Testis (tissue), 3 donors: Measurements from ENCODE around the gene UBL4A. TPM values are rescaled to one million over a fixed set of nuclear protein-coding genes. Genes with fewer than 3 reads are reported as not detected.

Experiments
- DNase-seq: peaks from one replicate; pipeline ENCODE4 v3.0.0-alpha.2; 2019
- H3K27ac ChIP-seq, 2 donors: fragments of 200-600 bp; sonication (generic); one replicate each; pipeline ENCODE4 v1.5.1; 2019
- H3K27me3 ChIP-seq: fragments of 200-600 bp; sonication (generic); one replicate; pipeline ENCODE4 v1.5.1; 2019
- H3K36me3 ChIP-seq: fragments of 200-600 bp; sonication (generic); one replicate; pipeline ENCODE4 v1.5.1; 2017; ENCODE audit warnings: low read depth; ENCODE audit errors: missing control alignments
- H3K4me1 ChIP-seq: fragments of 200-600 bp; sonication (generic); one replicate; pipeline ENCODE4 v1.5.1; 2019
- H3K4me3 ChIP-seq, 2 donors: fragments of 200-600 bp; sonication (generic); one replicate each; pipeline ENCODE4 v1.5.1; 2017 to 2019
- H3K9me3 ChIP-seq: fragments of 200-600 bp; sonication (generic); one replicate; pipeline ENCODE4 v1.5.1; 2017
- CTCF ChIP-seq, 3 experiments: fragments of 450-650 bp in 2 of 3; fragments of 200-600 bp in 1 of 3; sonication (generic) in 1 of 3; IDR thresholded peaks; one replicate each; pipeline ENCODE4 v1.5.1; 2016 to 2019; ENCODE audit warnings: antibody characterized with exemption in 3 of 3, mild to moderate bottlenecking in 2 of 3, moderate library complexity in 1 of 3
- POLR2A ChIP-seq: fragments of 450-650 bp; IDR thresholded peaks from one replicate; pipeline ENCODE4 v1.6.1; 2017; ENCODE audit warnings: antibody characterized with exemption, mild to moderate bottlenecking, moderate library complexity
- WGBS, 2 donors: methylation state at CpG; one replicate each; pipeline ENCODE4 v1.1.5; 2018; 5-methylcytosine and 5-hydroxymethylcytosine counted together
- intact Hi-C: fragments of 100-400 bp; cut with DNase I; formaldehyde crosslinking; loops from one replicate; pipeline ENCODE4 v1.15.1; 2023; ENCODE audit warnings: low total_unique reads
- polyA plus RNA-seq: library from polyadenylated mRNA; stranded (reverse); fragments of 350-450 nt; fragmentation: Illumina TruSeq; extraction: RNeasy Lipid Tissue Mini Kit (QIAGEN cat#74804); gene quantifications from one replicate; pipeline ENCODE4 v1.2.3, GENCODE V29; 2014; ENCODE audit warnings: low read depth, low replicate concordance; ENCODE audit not compliant: insufficient read depth
- total RNA-seq, 2 donors: library from RNA; depleted of rRNA; stranded (reverse); fragments of >200 nt; gene quantifications; one replicate each; pipeline ENCODE4 v1.2.3, GENCODE V29; 2016

UBL4A gene
- total and polyA plus RNA-seq, 3 donors from 2014 or later: 13.3 to 18.9 (median 16.8) TPM

DNA sequence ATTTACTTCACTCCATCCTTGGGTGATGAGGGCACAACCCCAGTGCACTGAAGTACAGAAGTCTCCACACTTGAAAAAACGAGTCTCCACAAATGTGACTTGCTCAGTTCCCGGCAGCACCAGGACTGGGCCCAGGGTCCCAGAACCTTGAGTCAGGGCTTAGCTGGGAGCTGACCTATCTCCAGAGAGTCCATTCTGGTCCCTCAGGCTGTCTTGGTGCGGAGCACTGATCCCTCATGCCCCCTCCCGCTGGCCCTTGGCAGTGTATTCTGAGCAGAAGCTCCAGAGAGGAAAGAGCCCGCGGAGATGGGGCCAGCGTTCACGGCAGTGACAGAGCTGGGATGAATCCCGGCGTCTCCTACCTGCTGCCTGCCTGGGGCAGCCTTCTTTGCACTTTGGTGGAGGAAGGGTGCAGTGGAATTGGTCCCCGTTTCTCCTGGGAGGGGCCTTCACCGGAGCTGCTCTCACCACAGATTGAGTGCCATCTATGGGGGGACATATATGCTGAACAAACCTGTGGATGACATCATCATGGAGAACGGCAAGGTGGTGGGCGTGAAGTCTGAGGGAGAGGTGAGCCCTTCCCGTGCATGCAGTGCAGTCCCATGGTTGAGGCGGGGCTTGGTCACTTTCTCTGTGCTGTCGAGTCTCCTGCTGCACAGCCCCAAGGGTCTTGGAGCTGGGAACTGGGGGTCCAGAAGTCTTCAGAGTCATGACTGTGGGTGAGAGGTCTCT lies 45.6 kb downstream of the UBL4A start:
- Histone ChIP-seq H3K27me3 (no peaks in the 10 kb centered on the region), H3K4me1 (peaks cover 5% of the 10 kb centered on the region), H3K4me3 (no peak overlapping the region), H3K36me3 (no peaks in the 10 kb centered on the region), H3K27ac (no peak overlapping the region), H3K9me3 (no peaks in the 10 kb centered on the region)
- no peak for TF ChIP-seq CTCF (IDR thresholded peaks at IDR 0.05)
- no peak for TF ChIP-seq POLR2A
- intact Hi-C loops: no loop called here
- 87% methylated on average over 17 of the region's 17 CpGs; no CpG with 5 or more reads in 1 of the 2 donors for WGBS, 2 donors
- no peak for DNase-seq

DNA sequence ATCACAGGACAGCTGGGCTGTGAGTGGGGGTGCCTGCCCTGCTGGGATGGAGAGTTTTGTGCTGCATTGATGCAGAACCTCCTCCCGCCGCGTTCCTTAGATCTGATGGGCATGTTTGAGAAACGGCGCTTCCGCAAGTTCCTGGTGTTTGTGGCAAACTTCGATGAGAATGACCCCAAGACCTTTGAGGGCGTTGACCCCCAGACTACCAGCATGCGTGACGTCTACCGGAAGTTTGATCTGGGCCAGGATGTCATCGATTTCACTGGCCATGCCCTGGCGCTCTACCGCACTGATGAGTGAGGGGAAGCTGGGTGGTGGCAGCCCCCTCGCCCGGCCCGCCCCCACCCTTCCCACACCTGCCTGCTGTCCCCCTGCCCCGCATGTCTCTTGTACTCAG lies 46.6 kb downstream of the UBL4A start:
- no peak for DNase-seq
- Histone ChIP-seq H3K4me1 (peaks cover under 1% of the 10 kb centered on the region), H3K4me3 (no peak overlapping the region), H3K27ac (no peak overlapping the region), H3K9me3 (no peaks in the 10 kb centered on the region), H3K36me3 (no peaks in the 10 kb centered on the region), H3K27me3 (no peaks in the 10 kb centered on the region)
- 78 to 80% methylated on average over 4 to 12 of the region's 18 CpGs for WGBS, 2 donors
- TF ChIP-seq CTCF (IDR thresholded peaks at IDR 0.05) (no peak), POLR2A (no peak)
- intact Hi-C loops: no loop called here

DNA sequence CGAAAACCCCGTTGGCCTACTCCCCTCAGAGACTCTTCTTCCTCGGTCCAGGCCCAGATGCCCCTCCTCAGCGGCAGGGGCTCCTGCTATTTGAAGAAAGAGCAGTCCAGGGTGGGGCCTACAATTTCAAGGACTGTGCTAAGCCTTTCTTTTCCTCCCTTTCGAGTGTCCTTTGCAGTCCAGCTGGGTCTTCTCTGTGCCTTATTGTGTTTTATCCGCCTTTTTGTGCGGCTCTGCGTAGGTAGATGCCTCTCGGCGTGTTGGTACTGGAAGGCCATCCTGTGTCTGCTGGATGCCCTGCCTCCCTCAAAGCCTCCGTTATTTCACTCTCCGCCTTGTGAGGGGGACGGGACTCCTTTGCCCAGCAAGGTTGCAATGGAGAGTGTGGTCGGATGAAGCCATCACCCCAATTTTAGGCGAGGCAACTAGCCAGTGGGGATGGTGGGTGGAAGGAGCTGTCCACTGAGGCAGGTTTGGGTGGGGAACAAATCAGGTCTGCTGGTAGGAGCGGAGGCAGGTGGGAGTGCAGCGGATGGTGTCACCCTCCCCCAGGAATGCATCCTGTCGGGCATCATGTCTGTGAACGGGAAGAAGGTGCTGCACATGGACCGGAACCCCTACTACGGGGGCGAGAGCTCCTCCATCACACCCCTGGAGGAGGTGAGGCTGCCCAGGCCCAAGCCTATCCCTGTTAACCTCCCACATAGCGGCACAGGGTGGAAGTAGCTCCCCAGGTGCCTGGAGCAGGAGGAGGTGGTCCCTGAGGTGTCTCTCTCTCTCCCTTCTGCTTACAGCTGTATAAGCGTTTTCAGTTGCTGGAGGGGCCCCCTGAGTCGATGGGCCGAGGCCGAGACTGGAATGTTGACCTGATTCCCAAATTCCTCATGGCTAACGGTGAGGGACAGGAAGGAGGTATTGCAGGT lies 48.2 kb downstream of the UBL4A start:
- no peak for TF ChIP-seq POLR2A
- no peak for TF ChIP-seq CTCF (IDR thresholded peaks at IDR 0.05)
- Histone ChIP-seq H3K36me3 (no peaks in the 10 kb centered on the region), H3K9me3 (no peaks in the 10 kb centered on the region), H3K27me3 (no peaks in the 10 kb centered on the region), H3K27ac (peak overlapping the region; percentile 83 to 88), H3K4me3 (peak overlapping the region; percentile 61 to 74), H3K4me1 (no peaks in the 10 kb centered on the region)
- 4 to 21% methylated on average over 9 to 19 of the region's 28 CpGs for WGBS, 2 donors
- no peak for DNase-seq
- intact Hi-C loops: no loop called here

- Histone ChIP-seq H3K36me3 (no peaks in the 10 kb centered on the region), H3K9me3 (no peaks in the 10 kb centered on the region), H3K27ac (peak within 1 kb of the TSS; percentile 83 to 88), H3K4me1 (no peaks in the 10 kb centered on the region), H3K4me3 (peak within 1 kb of the TSS; percentile 61 to 74), H3K27me3 (no peaks in the 10 kb centered on the region)
- WGBS, 2 donors: 0% methylated on average over 2 to 15 of the region's 93 CpGs
- TF ChIP-seq POLR2A (no peak), CTCF (IDR thresholded peaks at IDR 0.05) (no peak)
- intact Hi-C loops: no loop called here
- DNase-seq: no peak
These were observed 49.2 kb downstream of the UBL4A start, which contains the start of gene GDI1 for GRCh38 chrX:154436983-154437752. Gene GDI1 (plus strand): TSS chrX:154437154. CDS start chrX:154437255, 101 bp downstream.
